OCI-LY7 (cell line): ENCODE measurements around the gene PSMB11. TPM values are rescaled to one million over a fixed set of nuclear protein-coding genes. Genes with fewer than 3 reads are reported as not detected.

Source experiments
- BruUV-seq: library from RNA; stranded (reverse); fragments of 400-500 nt; replicated peaks from 2 replicates; lab custom pipeline; 2021; lab: Mats Ljungman, UMichigan
- CTCF ChIA-PET: fragments of 300-600 bp; sonication (Branson Sonifier 250); formaldehyde crosslinking; loops from one replicate; lab custom pipeline; 2022; ENCODE audit warnings: antibody characterized with exemption; ENCODE audit not compliant: unreplicated experiment; lab: Charles Lee
- POLR2A ChIA-PET: fragments of 300-600 bp; sonication (Branson Sonifier 250); formaldehyde crosslinking; loops from one replicate; lab custom pipeline; 2022; ENCODE audit warnings: antibody characterized with exemption; lab: Charles Lee
- DNase-seq: peaks from one replicate; pipeline ENCODE4 v3.0.0-alpha.2; 2015; ENCODE audit warnings: low spot score
- H2AFZ ChIP-seq: fragments of 200-600 bp; sonication (generic), shearing (Covaris generic); 2 replicates; pipeline ENCODE4 v1.6.1; 2014; ENCODE audit warnings: mild to moderate bottlenecking, antibody characterized with exemption, low read length, moderate library complexity
- H3K27ac ChIP-seq: fragments of 200-600 bp; sonication (generic); 2 replicates; pipeline ENCODE4 v1.5.1; 2014; ENCODE audit warnings: mixed run types, low read depth, mild to moderate bottlenecking, moderate library complexity, low read length, inconsistent platforms; ENCODE audit not compliant: poor library complexity, severe bottlenecking
- H3K36me3 ChIP-seq: fragments of 200-600 bp; sonication (generic); 2 replicates; pipeline ENCODE4 v1.6.1; 2014; ENCODE audit warnings: mild to moderate bottlenecking, antibody characterized with exemption, low read length, moderate library complexity, mixed read lengths; ENCODE audit not compliant: insufficient read depth
- H3K4me1 ChIP-seq: fragments of 200-600 bp; sonication (generic); 2 replicates; pipeline ENCODE4 v1.5.1; 2014; ENCODE audit warnings: mild to moderate bottlenecking, low read length; ENCODE audit not compliant: insufficient read depth, poor library complexity, severe bottlenecking
- H3K4me2 ChIP-seq: fragments of 200-600 bp; sonication (generic); 2 replicates; pipeline ENCODE4 v1.6.1; 2014; ENCODE audit warnings: mild to moderate bottlenecking, low read length
- H3K4me3 ChIP-seq: fragments of 200-600 bp; sonication (generic); 2 replicates; pipeline ENCODE4 v1.5.1; 2014; ENCODE audit warnings: mild to moderate bottlenecking, low read depth, low read length; ENCODE audit not compliant: poor library complexity, severe bottlenecking
- H3K79me2 ChIP-seq: fragments of 200-600 bp; sonication (generic); 2 replicates; pipeline ENCODE4 v1.6.1; 2016; ENCODE audit warnings: low read depth, mild to moderate bottlenecking, low read length, moderate library complexity, mixed read lengths; ENCODE audit not compliant: insufficient read depth
- H3K9me2 ChIP-seq: fragments of 200-600 bp; sonication (generic); 2 replicates; pipeline ENCODE4 v1.6.1; 2016; ENCODE audit warnings: mild to moderate bottlenecking, low read length, mixed read lengths; ENCODE audit not compliant: insufficient read depth
- H3K9me3 ChIP-seq: fragments of 200-600 bp; sonication (generic); 2 replicates; pipeline ENCODE4 v1.6.1; 2014; ENCODE audit warnings: mild to moderate bottlenecking, mixed run types, low read length, mixed read lengths
- H4K20me1 ChIP-seq: fragments of 200-600 bp; sonication (generic); 2 replicates; pipeline ENCODE4 v1.6.1; 2014; ENCODE audit warnings: mild to moderate bottlenecking, antibody characterized with exemption, low read length, moderate library complexity, mixed read lengths; ENCODE audit not compliant: insufficient read depth
- EZH2phosphoT487 ChIP-seq: fragments of 200-600 bp; sonication (generic); IDR thresholded peaks from 2 replicates; pipeline ENCODE4 v1.6.1; 2018; ENCODE audit warnings: low read depth, borderline replicate concordance, mild to moderate bottlenecking, mixed run types, antibody characterized with exemption, low read length, moderate library complexity, mixed read lengths
- intact Hi-C: fragments of 100-400 bp; cut with micrococcal nuclease; formaldehyde crosslinking; loops from one replicate; pipeline ENCODE4 v1.10.0; 2022; ENCODE audit not compliant: unreplicated experiment
- total RNA-seq, 2 experiments: library from RNA; depleted of rRNA in 1 of 2; stranded (reverse); fragments of >200 nt in 1 of 2; shearing (Covaris generic) in 1 of 2; gene quantifications; 2 replicates each; pipeline ENCODE4 v1.2.3, GENCODE V29; 2014 to 2022
- TF ChIP-seq, protein P1 (sequence below): fragments of 200-600 bp; sonication (generic); conservative IDR thresholded peaks from 2 replicates; pipeline ENCODE4 v1.5.1; 2014; ENCODE audit warnings: mild to moderate bottlenecking, antibody characterized with exemption, low read length, moderate library complexity, mixed read lengths

Gene PSMB11
- total RNA-seq, 2 experiments from 2014 or later: not detected

DNA sequence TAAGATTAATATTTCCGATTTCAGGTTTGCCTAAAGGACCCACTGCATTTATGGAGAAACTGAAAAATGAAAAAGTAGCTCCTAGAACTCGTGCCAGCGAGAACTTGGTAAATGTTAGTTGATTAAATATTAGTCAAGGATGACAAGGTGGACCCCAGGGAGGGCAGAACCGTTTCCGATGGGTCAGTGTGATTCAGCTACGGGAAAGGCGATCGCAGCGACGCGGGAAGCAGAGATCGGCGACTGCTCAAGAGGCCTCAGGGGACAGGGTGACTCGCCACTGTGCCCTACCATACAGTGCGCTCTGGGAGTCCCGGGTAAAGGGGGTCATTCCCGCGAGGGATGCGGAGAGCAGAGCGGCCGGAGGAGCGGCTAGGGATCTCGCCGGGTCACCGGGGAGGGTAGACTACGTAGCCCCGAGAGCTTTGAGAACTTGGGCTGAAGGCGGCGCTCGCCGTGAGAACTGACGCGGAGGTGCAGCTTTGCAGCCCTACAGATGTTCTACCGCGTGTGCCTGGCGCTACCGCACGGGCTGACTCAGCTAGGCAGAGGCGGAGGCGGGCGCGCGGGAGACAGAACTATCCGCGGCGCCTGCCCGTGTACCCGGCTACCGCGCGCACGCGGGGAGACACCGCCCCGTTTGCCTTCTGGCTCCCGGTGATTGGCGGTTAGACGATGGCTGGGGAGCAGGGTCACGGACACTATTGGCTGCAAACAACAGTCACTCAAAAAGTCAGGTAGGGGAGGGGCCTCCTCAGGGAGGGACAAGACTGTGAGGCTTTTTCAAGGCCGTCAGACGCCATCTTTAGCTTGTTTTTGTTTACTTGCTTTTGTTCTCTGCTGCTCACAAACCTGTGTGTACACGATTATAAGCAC, 35.2 kb upstream of the PSMB11 start:
- no peaks in the 10 kb centered on the region for H4K20me1 ChIP-seq
- peak overlapping the region; percentile 90 for H2AFZ ChIP-seq
- peak overlapping the region; percentile 82 for H3K27ac ChIP-seq
- no peak for TF ChIP-seq EZH2phosphoT487
- TF ChIP-seq, protein P1, sequence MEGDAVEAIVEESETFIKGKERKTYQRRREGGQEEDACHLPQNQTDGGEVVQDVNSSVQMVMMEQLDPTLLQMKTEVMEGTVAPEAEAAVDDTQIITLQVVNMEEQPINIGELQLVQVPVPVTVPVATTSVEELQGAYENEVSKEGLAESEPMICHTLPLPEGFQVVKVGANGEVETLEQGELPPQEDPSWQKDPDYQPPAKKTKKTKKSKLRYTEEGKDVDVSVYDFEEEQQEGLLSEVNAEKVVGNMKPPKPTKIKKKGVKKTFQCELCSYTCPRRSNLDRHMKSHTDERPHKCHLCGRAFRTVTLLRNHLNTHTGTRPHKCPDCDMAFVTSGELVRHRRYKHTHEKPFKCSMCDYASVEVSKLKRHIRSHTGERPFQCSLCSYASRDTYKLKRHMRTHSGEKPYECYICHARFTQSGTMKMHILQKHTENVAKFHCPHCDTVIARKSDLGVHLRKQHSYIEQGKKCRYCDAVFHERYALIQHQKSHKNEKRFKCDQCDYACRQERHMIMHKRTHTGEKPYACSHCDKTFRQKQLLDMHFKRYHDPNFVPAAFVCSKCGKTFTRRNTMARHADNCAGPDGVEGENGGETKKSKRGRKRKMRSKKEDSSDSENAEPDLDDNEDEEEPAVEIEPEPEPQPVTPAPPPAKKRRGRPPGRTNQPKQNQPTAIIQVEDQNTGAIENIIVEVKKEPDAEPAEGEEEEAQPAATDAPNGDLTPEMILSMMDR: peak; percentile 47
- peak overlapping the region; percentile 80 for H3K4me3 ChIP-seq
- H3K9me3 ChIP-seq: no peaks in the 10 kb centered on the region
- peak; percentile 98 for DNase-seq
- intact Hi-C loops: loop anchor here (1.0 to 5.0 kb wide), 6 partner anchors 29 to 449 kb away; partner anchors contain the start of genes LRP10, PPP1R3E and PRMT5
- H3K36me3 ChIP-seq: no peaks in the 10 kb centered on the region
- peaks cover 44% of the 10 kb centered on the region for H3K4me1 ChIP-seq
- ChIA-PET CTCF (interaction anchor here (0.6 to 2.2 kb wide), 9 partner anchors 9 to 417 kb away, joined by 3 to 16 read pairs (median 4); partner anchors contain the start of genes OXA1L and RBM23), POLR2A (interaction anchor here (0.6 to 3.6 kb wide), 26 partner anchors 8 to 1619 kb away, joined by 3 to 41 read pairs (median 5); partner anchors contain the start of genes ACIN1, C14orf119, HAUS4 and OXA1L)
- H3K9me2 ChIP-seq: no peaks in the 10 kb centered on the region
- BruUV-seq: no TSS peak
- H3K4me2 ChIP-seq: peak overlapping the region; percentile 100
- peaks cover 32% of the 10 kb centered on the region; the same call in 1 of the 2 replicates for H3K79me2 ChIP-seq

DNA sequence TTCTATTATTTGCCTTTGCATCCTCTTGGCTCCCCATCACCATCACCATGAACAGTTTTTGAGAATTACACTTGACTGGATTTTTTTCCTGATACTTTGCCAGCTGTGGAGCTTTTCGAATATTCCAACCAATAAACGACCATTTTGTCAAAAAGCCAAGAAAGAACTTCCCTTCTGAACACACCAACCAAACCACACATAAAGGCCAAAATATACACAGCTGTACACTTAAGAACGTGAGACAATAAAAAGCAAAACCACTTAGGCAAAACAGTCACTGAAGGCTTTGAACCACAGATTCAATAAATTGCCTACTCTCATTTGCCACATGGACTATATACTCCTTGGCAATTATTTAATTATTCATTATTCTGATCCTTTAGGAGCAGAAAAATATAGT, 33.2 kb upstream of the PSMB11 start:
- no peaks in the 10 kb centered on the region for H3K9me2 ChIP-seq
- BruUV-seq: no TSS peak
- H3K27ac ChIP-seq: peak overlapping the region; percentile 82
- H3K9me3 ChIP-seq: no peaks in the 10 kb centered on the region
- DNase-seq: peak; percentile 61
- H3K36me3 ChIP-seq: no peaks in the 10 kb centered on the region
- H4K20me1 ChIP-seq: no peaks in the 10 kb centered on the region
- CTCF ChIA-PET: interaction anchor here (0.8 to 1.0 kb wide), 2 partner anchors 23 to 49 kb away, joined by 3 to 4 read pairs; no protein-coding TSS in a partner anchor
- H3K4me1 ChIP-seq: peaks cover 44% of the 10 kb centered on the region
- peak overlapping the region; percentile 100 for H3K4me2 ChIP-seq
- peak overlapping the region; percentile 68 for H3K4me3 ChIP-seq
- POLR2A ChIA-PET: interaction anchor here (0.7 to 3.6 kb wide), 4 partner anchors 13 to 136 kb away, joined by 3 to 41 read pairs (median 4); no protein-coding TSS in a partner anchor
- peaks cover 32% of the 10 kb centered on the region; the same call in 1 of the 2 replicates for H3K79me2 ChIP-seq
- peak overlapping the region; percentile 39; the same call in 1 of the 2 replicates for H2AFZ ChIP-seq
- intact Hi-C loops: loop anchor here (5.0 kb wide), 3 partner anchors 137 to 452 kb away; partner anchors contain the start of genes LRP10 and PPP1R3E
- no peak for TF ChIP-seq EZH2phosphoT487
- TF ChIP-seq, protein P1: no peak
